Vagina (tissue), 2 donors: ENCODE data around the gene CLRN2.

Experiments used
- CTCF ChIP-seq, 3 experiments: fragments of 450-650 bp in 2 of 3; fragments of 200-600 bp in 1 of 3; sonication (generic) in 1 of 3; IDR thresholded peaks; one replicate each; pipeline ENCODE4 v1.5.1; 2017 to 2019; ENCODE audit warnings: antibody characterized with exemption in 3 of 3, mild to moderate bottlenecking in 2 of 3, moderate library complexity in 2 of 3
- POLR2A ChIP-seq, 2 donors: fragments of 450-650 bp; IDR thresholded peaks; one replicate each; pipeline ENCODE4 v1.6.1; 2017; ENCODE audit warnings: antibody characterized with exemption in 2 of 2, mild to moderate bottlenecking in 2 of 2, moderate library complexity in 2 of 2
- POLR2AphosphoS5 ChIP-seq, 2 donors: sonication (generic); formaldehyde crosslinking; IDR thresholded peaks; one replicate each; pipeline ENCODE4 v1.9.0; 2017; ENCODE audit warnings: antibody characterized with exemption in 2 of 2, mild to moderate bottlenecking in 2 of 2, low read depth in 1 of 2; ENCODE audit not compliant: insufficient read depth in 1 of 2

- TF ChIP-seq POLR2AphosphoS5 (IDR thresholded peaks at IDR 0.05; ENCODE audit: insufficient read depth in 1 of 2, low read depth in 1 of 2): no peak
- TF ChIP-seq CTCF (IDR thresholded peaks at IDR 0.05): no peak
- TF ChIP-seq POLR2A (IDR thresholded peaks at IDR 0.05): no peak
Observed at GRCh38 chr4:17528551-17529165, 13.7 kb downstream of the CLRN2 start.
